ENCODE measurements around the gene FKBP4. TPM values are rescaled to one million over a fixed set of nuclear protein-coding genes. Genes with fewer than 3 reads are reported as not detected.

Gene FKBP4
- total RNA-seq, 6 donors from 2014 or later = 19.1 to 62.8 (median 29.8) TPM

GRCh38 chr12:2773199-2773875 lies 21.4 kb upstream of the FKBP4 start:
- DNase-seq (peak in 1 of 2 donors; percentile 27), ATAC-seq (ENCODE audit: low FRiP score in 2 of 2) (no peak)
- 79 to 84% methylated on average over 19 of the region's 19 CpGs for WGBS, 2 donors
- no peak for TF ChIP-seq POLR2AphosphoS5 (IDR thresholded peaks at IDR 0.05)
- TF ChIP-seq EP300 (IDR thresholded peaks at IDR 0.05) = no peak
- TF ChIP-seq CTCF (IDR thresholded peaks at IDR 0.05) = no peak
- TF ChIP-seq POLR2A (IDR thresholded peaks at IDR 0.05) = no peak
- Histone ChIP-seq H3K36me3 (no peaks in the 10 kb centered on the region), H3K27me3 (no peaks in the 10 kb centered on the region), H3K27ac (no peak overlapping the region), H3K9me3 (no peaks in the 10 kb centered on the region), H3K4me1 (no peaks in the 10 kb centered on the region), H3K4me3 (no peak overlapping the region)

GRCh38 chr12:2775431-2775830 lies 19.3 kb upstream of the FKBP4 start:
- Histone ChIP-seq H3K27ac (no peak overlapping the region), H3K4me3 (no peak overlapping the region), H3K27me3 (no peaks in the 10 kb centered on the region), H3K36me3 (no peaks in the 10 kb centered on the region), H3K4me1 (no peaks in the 10 kb centered on the region), H3K9me3 (no peaks in the 10 kb centered on the region)
- DNase-seq (no peak), ATAC-seq (ENCODE audit: low FRiP score in 2 of 2) (no peak)
- TF ChIP-seq POLR2A (IDR thresholded peaks at IDR 0.05) = no peak
- TF ChIP-seq EP300 (IDR thresholded peaks at IDR 0.05) = no peak
- TF ChIP-seq CTCF (IDR thresholded peaks at IDR 0.05) = no peak
- TF ChIP-seq POLR2AphosphoS5 (IDR thresholded peaks at IDR 0.05) = no peak
- WGBS, 2 donors = 72 to 82% methylated on average over 5 to 8 of the region's 8 CpGs

- Histone ChIP-seq H3K4me3 (no peak overlapping the region), H3K4me1 (no peaks in the 10 kb centered on the region), H3K27ac (no peak overlapping the region), H3K36me3 (no peaks in the 10 kb centered on the region), H3K27me3 (no peaks in the 10 kb centered on the region), H3K9me3 (no peaks in the 10 kb centered on the region)
- 86 to 87% methylated on average over 8 to 20 of the region's 20 CpGs for WGBS, 2 donors
- no peak for ATAC-seq (ENCODE audit: low FRiP score in 2 of 2)
- DNase-seq = peak in 1 of 2 donors; percentile 33
- TF ChIP-seq CTCF (IDR thresholded peaks at IDR 0.05) (no peak), POLR2A (IDR thresholded peaks at IDR 0.05) (no peak), POLR2AphosphoS5 (IDR thresholded peaks at IDR 0.05) (no peak), EP300 (IDR thresholded peaks at IDR 0.05) (no peak)
Observed at GRCh38 chr12:2776129-2776806, 18.5 kb upstream of the FKBP4 start.

- no peak for DNase-seq
- H3K27me3 ChIP-seq = no peaks in the 10 kb centered on the region
- H3K27ac ChIP-seq = no peak overlapping the region
- no peaks in the 10 kb centered on the region for H3K9me3 ChIP-seq
- H3K4me1 ChIP-seq = peaks cover 7 to 11% (median 7%) of the 10 kb centered on the region in 4 donors
- TF ChIP-seq CTCF (IDR thresholded peaks at IDR 0.05) (no peak), EP300 (IDR thresholded peaks at IDR 0.05) (no peak), POLR2A (IDR thresholded peaks at IDR 0.05) (no peak), POLR2AphosphoS5 (IDR thresholded peaks at IDR 0.05) (no peak)
- ATAC-seq (ENCODE audit: low FRiP score in 2 of 2) = no peak
- 51 to 73% methylated on average over 4 of the region's 4 CpGs for WGBS, 2 donors
- H3K36me3 ChIP-seq = no peaks in the 10 kb centered on the region
- H3K4me3 ChIP-seq = no peak overlapping the region
Observed at GRCh38 chr12:2779281-2779680, 15.5 kb upstream of the FKBP4 start.

Measured in upper lobe of left lung (tissue), 6 donors.